A673 (cell line): Measurements from ENCODE around the gene DPF3.

Experiments used
- CTCF ChIP-seq: fragments of 300-800, 200-600 bp; sonication (generic); conservative IDR thresholded peaks from 2 replicates; pipeline ENCODE4 v1.5.1; 2017; ENCODE audit warnings: low read depth, mild to moderate bottlenecking, antibody characterized with exemption, low read length, moderate library complexity, mixed read lengths
- EZH2 ChIP-seq: fragments of 200-600 bp; sonication (generic); IDR thresholded peaks from 2 replicates; pipeline ENCODE4 v1.6.1; 2017; ENCODE audit warnings: borderline replicate concordance, low read depth, mild to moderate bottlenecking, mixed read lengths, antibody characterized with exemption, low read length; ENCODE audit not compliant: poor library complexity, severe bottlenecking

GRCh38 chr14:72766296-72766695 is 127.6 kb downstream of the DPF3 start:
- TF ChIP-seq EZH2: no peak
- TF ChIP-seq CTCF: no peak
